ENCODE data around the gene VAPB.

DNA sequence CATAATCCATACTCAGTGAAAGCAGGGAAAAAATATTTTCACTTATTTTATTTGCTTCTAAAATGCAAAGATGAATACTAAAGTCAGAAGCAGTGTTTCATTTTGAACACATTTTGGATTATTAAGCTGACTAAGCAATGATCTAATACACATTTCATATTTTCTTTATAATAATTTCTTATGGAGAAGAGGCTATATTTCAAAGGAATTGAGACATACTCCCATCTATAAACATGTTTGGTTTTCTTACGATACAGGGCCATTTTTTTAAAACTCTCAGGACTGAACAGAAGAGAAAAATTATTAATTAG is 26.9 kb upstream of the VAPB start:
- no peak for TF ChIP-seq SP1 (IDR thresholded peaks at IDR 0.05)
- TF ChIP-seq ELF4 (IDR thresholded peaks at IDR 0.05) = no peak
- TF ChIP-seq NFRKB (IDR thresholded peaks at IDR 0.05) = no peak
- TF ChIP-seq BHLHE40 (IDR thresholded peaks at IDR 0.05; ENCODE audit: borderline replicate concordance) = no peak
- TF ChIP-seq FOXA1 (IDR thresholded peaks at IDR 0.05) = no peak
- no peak for TF ChIP-seq ARNT (IDR thresholded peaks at IDR 0.05)
- TF ChIP-seq CTBP1 (IDR thresholded peaks at IDR 0.05; ENCODE audit: borderline replicate concordance) = no peak
- no peak for TF ChIP-seq HDGF (IDR thresholded peaks at IDR 0.05; ENCODE audit: borderline replicate concordance)
- TF ChIP-seq TARDBP (IDR thresholded peaks at IDR 0.05) = no peak
- no peak for TF ChIP-seq LEF1 (IDR thresholded peaks at IDR 0.05; ENCODE audit: borderline replicate concordance)
- no peak for TF ChIP-seq ZNF384 (IDR thresholded peaks at IDR 0.05)
